ENCODE measurements around the gene ADAD2. TPM values are rescaled to one million over a fixed set of nuclear protein-coding genes. Genes with fewer than 3 reads are reported as not detected.

Gene ADAD2
- total RNA-seq, 1 donor from 2014 or later: not detected

- H3K4me1 ChIP-seq: no peaks in the 10 kb centered on the region
- no peaks in the 10 kb centered on the region for H3K9me3 ChIP-seq (ENCODE audit: low read depth)
- TF ChIP-seq EZH2phosphoT487 (IDR thresholded peaks at IDR 0.05) (no peak), EZH2 (IDR thresholded peaks at IDR 0.05) (no peak), CTCF (IDR thresholded peaks at IDR 0.05) (peak; percentile 73)
- H3K27me3 ChIP-seq: no peaks in the 10 kb centered on the region
- no peak overlapping the region for H2AFZ ChIP-seq (replicated peaks)
- H3K79me2 ChIP-seq (ENCODE audit: low read depth): no peaks in the 10 kb centered on the region
- no peaks in the 10 kb centered on the region for H3K36me3 ChIP-seq
- no peak overlapping the region for H3K27ac ChIP-seq
- no peaks in the 10 kb centered on the region for H4K20me1 ChIP-seq (ENCODE audit: low read depth)
- Mint-ChIP-seq H3K27me3 (ENCODE audit: insufficient read depth, low read depth) (peaks cover 10% of the 10 kb centered on the region), H3K27ac (peak overlapping the region; percentile 74), H3K9me3 (no peaks in the 10 kb centered on the region), H3K36me3 (no peaks in the 10 kb centered on the region), H3K4me1 (peaks cover 5% of the 10 kb centered on the region), H3K4me3 (peak overlapping the region; percentile 11)
- H3K4me3 ChIP-seq: no peak overlapping the region
- H3K4me2 ChIP-seq: no peak overlapping the region
- DNase-seq (ENCODE audit: low spot score): peak; percentile 79
- no peak overlapping the region for H3K9ac ChIP-seq
- H3F3A ChIP-seq (ENCODE audit: low read depth): no peaks in the 10 kb centered on the region
Measured at GRCh38 chr16:84175350-84176081, 15.4 kb upstream of the ADAD2 start.

- Mint-ChIP-seq H3K4me1 (peaks cover 5% of the 10 kb centered on the region), H3K9me3 (no peaks in the 10 kb centered on the region), H3K27me3 (ENCODE audit: insufficient read depth, low read depth) (peaks cover 10% of the 10 kb centered on the region), H3K4me3 (no peak overlapping the region), H3K36me3 (no peaks in the 10 kb centered on the region), H3K27ac (no peak overlapping the region)
- H3K4me2 ChIP-seq: no peak overlapping the region
- H3K79me2 ChIP-seq (ENCODE audit: low read depth): no peaks in the 10 kb centered on the region
- H3K9me3 ChIP-seq (ENCODE audit: low read depth): no peaks in the 10 kb centered on the region
- H3K27ac ChIP-seq: no peak overlapping the region
- no peaks in the 10 kb centered on the region for H4K20me1 ChIP-seq (ENCODE audit: low read depth)
- no peaks in the 10 kb centered on the region for H3K36me3 ChIP-seq
- no peaks in the 10 kb centered on the region for H3K4me1 ChIP-seq
- no peaks in the 10 kb centered on the region for H3K27me3 ChIP-seq
- H3K4me3 ChIP-seq: no peak overlapping the region
- H2AFZ ChIP-seq (replicated peaks): no peak overlapping the region
- no peak for TF ChIP-seq EZH2 (IDR thresholded peaks at IDR 0.05)
- TF ChIP-seq EZH2phosphoT487 (IDR thresholded peaks at IDR 0.05): no peak
- TF ChIP-seq CTCF (IDR thresholded peaks at IDR 0.05): no peak
- no peaks in the 10 kb centered on the region for H3F3A ChIP-seq (ENCODE audit: low read depth)
- DNase-seq (ENCODE audit: low spot score): no peak
- no peak overlapping the region for H3K9ac ChIP-seq
Measured at GRCh38 chr16:84176192-84177053, 14.5 kb upstream of the ADAD2 start.

GRCh38 chr16:84177741-84178073 is 13.2 kb upstream of the ADAD2 start:
- Histone ChIP-seq H4K20me1 (ENCODE audit: low read depth) (no peaks in the 10 kb centered on the region), H3K36me3 (no peaks in the 10 kb centered on the region), H3K4me1 (no peaks in the 10 kb centered on the region), H3K9ac (no peak overlapping the region), H3K4me2 (no peak overlapping the region), H3K9me3 (ENCODE audit: low read depth) (no peaks in the 10 kb centered on the region), H3F3A (ENCODE audit: low read depth) (no peaks in the 10 kb centered on the region), H2AFZ (replicated peaks) (no peak overlapping the region), H3K4me3 (no peak overlapping the region), H3K27ac (no peak overlapping the region), H3K27me3 (no peaks in the 10 kb centered on the region), H3K79me2 (ENCODE audit: low read depth) (no peaks in the 10 kb centered on the region)
- H3K27me3 Mint-ChIP-seq (ENCODE audit: insufficient read depth, low read depth): peaks cover 6% of the 10 kb centered on the region
- H3K4me3 Mint-ChIP-seq: no peak overlapping the region
- peaks cover 5% of the 10 kb centered on the region for H3K4me1 Mint-ChIP-seq
- H3K27ac Mint-ChIP-seq: no peak overlapping the region
- no peak for TF ChIP-seq CTCF (IDR thresholded peaks at IDR 0.05)
- TF ChIP-seq EZH2phosphoT487 (IDR thresholded peaks at IDR 0.05): no peak
- no peak for TF ChIP-seq EZH2 (IDR thresholded peaks at IDR 0.05)
- no peak for DNase-seq (ENCODE audit: low spot score)
- H3K36me3 Mint-ChIP-seq: no peaks in the 10 kb centered on the region
- H3K9me3 Mint-ChIP-seq: no peaks in the 10 kb centered on the region
